ENCODE measurements around the gene CACNA1B.

DNA sequence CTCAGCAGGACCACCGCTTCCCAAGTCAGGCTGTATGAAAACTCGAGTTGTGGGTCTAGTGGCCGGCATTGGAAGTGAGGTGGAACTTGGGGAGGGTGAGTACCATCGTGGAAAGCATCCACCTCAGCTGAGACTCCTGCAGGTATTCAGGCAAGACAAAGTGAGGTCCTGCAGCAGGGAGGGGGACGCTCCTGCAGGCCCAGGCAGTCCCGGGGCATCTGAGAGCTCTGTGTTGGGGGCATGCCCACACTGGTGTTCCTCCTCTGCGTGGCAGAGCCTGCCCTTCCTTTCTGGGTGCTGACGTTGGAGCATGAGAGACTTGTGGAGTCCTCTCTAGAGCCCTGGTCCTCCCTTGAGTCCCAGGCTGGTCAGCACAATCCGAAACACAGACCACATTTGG is 187.7 kb downstream of the CACNA1B start:
- TF ChIP-seq, protein P1, sequence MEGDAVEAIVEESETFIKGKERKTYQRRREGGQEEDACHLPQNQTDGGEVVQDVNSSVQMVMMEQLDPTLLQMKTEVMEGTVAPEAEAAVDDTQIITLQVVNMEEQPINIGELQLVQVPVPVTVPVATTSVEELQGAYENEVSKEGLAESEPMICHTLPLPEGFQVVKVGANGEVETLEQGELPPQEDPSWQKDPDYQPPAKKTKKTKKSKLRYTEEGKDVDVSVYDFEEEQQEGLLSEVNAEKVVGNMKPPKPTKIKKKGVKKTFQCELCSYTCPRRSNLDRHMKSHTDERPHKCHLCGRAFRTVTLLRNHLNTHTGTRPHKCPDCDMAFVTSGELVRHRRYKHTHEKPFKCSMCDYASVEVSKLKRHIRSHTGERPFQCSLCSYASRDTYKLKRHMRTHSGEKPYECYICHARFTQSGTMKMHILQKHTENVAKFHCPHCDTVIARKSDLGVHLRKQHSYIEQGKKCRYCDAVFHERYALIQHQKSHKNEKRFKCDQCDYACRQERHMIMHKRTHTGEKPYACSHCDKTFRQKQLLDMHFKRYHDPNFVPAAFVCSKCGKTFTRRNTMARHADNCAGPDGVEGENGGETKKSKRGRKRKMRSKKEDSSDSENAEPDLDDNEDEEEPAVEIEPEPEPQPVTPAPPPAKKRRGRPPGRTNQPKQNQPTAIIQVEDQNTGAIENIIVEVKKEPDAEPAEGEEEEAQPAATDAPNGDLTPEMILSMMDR (IDR thresholded peaks at IDR 0.05): no peak
- TF ChIP-seq POLR2AphosphoS5 (IDR thresholded peaks at IDR 0.05) (no peak), POLR2A (IDR thresholded peaks at IDR 0.05) (no peak)
